ENCODE results near the gene C17orf78.

C17orf78 gene

DNA sequence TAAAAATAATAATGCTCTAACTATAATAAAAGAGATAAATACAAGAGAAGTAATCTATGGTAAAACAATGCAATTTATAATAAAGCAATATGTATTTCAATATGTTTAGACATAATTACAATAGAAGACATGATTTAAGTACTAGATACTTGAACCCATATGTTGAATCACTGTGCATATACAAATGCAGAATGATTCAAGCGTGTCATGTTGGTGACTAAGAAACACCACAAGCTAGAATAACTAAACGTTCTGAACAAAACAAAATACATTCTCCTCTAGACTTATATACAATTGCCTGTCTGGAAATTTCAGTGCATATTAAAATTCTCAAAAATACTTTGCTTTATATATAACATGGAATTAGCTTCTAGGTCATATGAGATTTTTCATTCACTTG lies 42.1 kb downstream of the C17orf78 start:
- no peak overlapping the region for H3K4me3 ChIP-seq (ENCODE audit: low read length)
- H3K79me2 ChIP-seq (ENCODE audit: control insufficient read depth, insufficient read depth, low read length) = no peaks in the 10 kb centered on the region
- H4K5ac ChIP-seq (ENCODE audit: low read length) = no peak overlapping the region
- no peaks in the 10 kb centered on the region for H3K4me1 ChIP-seq (ENCODE audit: control insufficient read depth, low read depth, low read length)
- no peaks in the 10 kb centered on the region for H3K27me3 ChIP-seq (ENCODE audit: insufficient read depth, low read length, poor library complexity)
- DNase-seq = no peak
- no peak overlapping the region for H2AK5ac ChIP-seq (ENCODE audit: low read length)
- no peak overlapping the region for H3K4ac ChIP-seq (ENCODE audit: low read depth, low read length)
- no peak overlapping the region for H3K27ac ChIP-seq (ENCODE audit: low read depth, low read length)
- no peak overlapping the region for H3K4me2 ChIP-seq (ENCODE audit: low read length)
- no peak overlapping the region for H2BK5ac ChIP-seq (ENCODE audit: low read length)
- H2BK15ac ChIP-seq (replicated peaks; ENCODE audit: low read depth) = no peak overlapping the region
- no peaks in the 10 kb centered on the region for H3K36me3 ChIP-seq (ENCODE audit: control insufficient read depth, insufficient read depth, low read length)
- H3K79me1 ChIP-seq (ENCODE audit: low read length) = no peaks in the 10 kb centered on the region
- no CpG with 5 or more reads among the region's 2 CpGs for whole genome bisulfite sequencing (ENCODE audit: extremely low coverage, insufficient coverage, low lambda C conversion rate)
- H2BK120ac ChIP-seq (ENCODE audit: low read depth, low read length) = no peak overlapping the region
- no peak overlapping the region for H3K18ac ChIP-seq (ENCODE audit: low read length)
- H3K9ac ChIP-seq (ENCODE audit: low read length) = no peak overlapping the region
- H3K23ac ChIP-seq (ENCODE audit: low read length) = no peak overlapping the region
- no peak overlapping the region for H4K8ac ChIP-seq (ENCODE audit: low read depth, low read length)
- H3K56ac ChIP-seq (ENCODE audit: low read length) = no peak overlapping the region

DNA sequence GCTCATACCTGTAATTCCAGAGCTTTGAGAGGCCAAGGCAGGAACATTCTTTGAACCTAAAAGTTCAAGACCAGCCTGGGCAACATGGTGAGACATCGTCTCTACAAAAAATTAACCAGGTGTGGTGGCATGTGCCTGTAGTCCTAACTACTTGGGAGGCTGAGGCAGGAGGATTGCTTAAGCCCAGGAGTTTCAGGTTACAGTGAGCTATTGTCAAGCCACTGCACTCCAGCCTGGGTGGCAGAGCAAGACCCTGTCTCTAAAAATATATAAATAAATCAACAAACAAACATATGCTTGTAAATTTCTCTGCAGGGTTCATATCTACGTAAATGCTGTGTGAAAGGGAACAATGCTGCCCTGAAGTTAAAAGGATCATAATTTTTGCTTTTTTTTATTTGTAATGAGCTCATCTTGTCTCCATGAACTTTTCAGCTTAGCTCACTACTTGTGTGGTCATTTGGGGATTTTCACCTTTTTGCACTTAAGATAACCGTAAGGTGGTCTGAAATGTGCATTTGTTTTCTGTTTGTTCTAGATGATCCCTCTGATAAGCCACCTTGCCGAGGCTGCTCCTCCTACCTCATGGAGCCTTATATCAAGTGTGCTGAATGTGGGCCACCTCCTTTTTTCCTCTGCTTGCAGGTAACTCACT lies 47.3 kb downstream of the C17orf78 start:
- Histone ChIP-seq H3K23ac (ENCODE audit: low read length) (no peak overlapping the region), H3K4ac (ENCODE audit: low read depth, low read length) (no peak overlapping the region), H2BK15ac (replicated peaks; ENCODE audit: low read depth) (no peak overlapping the region), H3K79me2 (ENCODE audit: control insufficient read depth, insufficient read depth, low read length) (no peaks in the 10 kb centered on the region), H3K18ac (ENCODE audit: low read length) (no peak overlapping the region), H3K27me3 (ENCODE audit: insufficient read depth, low read length, poor library complexity) (no peaks in the 10 kb centered on the region), H3K36me3 (ENCODE audit: control insufficient read depth, insufficient read depth, low read length) (no peaks in the 10 kb centered on the region), H2BK5ac (ENCODE audit: low read length) (no peak overlapping the region), H3K56ac (ENCODE audit: low read length) (no peak overlapping the region), H4K5ac (ENCODE audit: low read length) (no peak overlapping the region), H3K4me3 (ENCODE audit: low read length) (no peak overlapping the region), H3K4me1 (ENCODE audit: control insufficient read depth, low read depth, low read length) (no peaks in the 10 kb centered on the region), H2BK120ac (ENCODE audit: low read depth, low read length) (no peak overlapping the region), H3K79me1 (ENCODE audit: low read length) (no peaks in the 10 kb centered on the region), H4K8ac (ENCODE audit: low read depth, low read length) (no peak overlapping the region), H3K27ac (ENCODE audit: low read depth, low read length) (no peak overlapping the region), H2AK5ac (ENCODE audit: low read length) (no peak overlapping the region), H3K9ac (ENCODE audit: low read length) (no peak overlapping the region), H3K4me2 (ENCODE audit: low read length) (no peak overlapping the region)
- no CpG with 5 or more reads among the region's 4 CpGs for WGBS (ENCODE audit: extremely low coverage, insufficient coverage, low lambda C conversion rate)
- DNase-seq = peak; percentile 59

DNA sequence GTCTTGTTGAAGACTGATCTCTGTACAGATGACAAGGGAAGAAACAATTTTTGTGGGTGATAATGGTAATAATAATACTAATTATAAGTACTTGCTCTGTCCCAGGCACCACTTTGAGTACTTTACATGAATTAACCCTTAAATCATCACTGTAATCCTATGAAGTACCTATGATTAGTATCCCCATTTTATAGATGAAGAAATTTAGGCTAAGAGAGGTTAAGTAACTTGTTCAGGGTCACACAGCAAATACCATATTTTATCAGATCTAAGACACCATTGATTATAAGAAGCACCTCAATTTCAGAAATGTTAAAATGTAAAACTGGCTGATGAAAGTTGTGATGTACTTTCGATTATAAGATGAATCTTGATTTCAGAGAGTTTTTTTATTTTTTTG lies 49.5 kb downstream of the C17orf78 start:
- Histone ChIP-seq H2BK15ac (replicated peaks; ENCODE audit: low read depth) (no peak overlapping the region), H3K4me1 (ENCODE audit: control insufficient read depth, low read depth, low read length) (no peaks in the 10 kb centered on the region), H3K4ac (ENCODE audit: low read depth, low read length) (no peak overlapping the region), H3K27me3 (ENCODE audit: insufficient read depth, low read length, poor library complexity) (no peaks in the 10 kb centered on the region), H3K4me3 (ENCODE audit: low read length) (no peak overlapping the region), H3K36me3 (ENCODE audit: control insufficient read depth, insufficient read depth, low read length) (peaks cover 2% of the 10 kb centered on the region), H3K4me2 (ENCODE audit: low read length) (no peak overlapping the region), H4K8ac (ENCODE audit: low read depth, low read length) (no peak overlapping the region), H3K56ac (ENCODE audit: low read length) (no peak overlapping the region), H2BK120ac (ENCODE audit: low read depth, low read length) (no peak overlapping the region), H4K5ac (ENCODE audit: low read length) (no peak overlapping the region), H3K79me2 (ENCODE audit: control insufficient read depth, insufficient read depth, low read length) (no peaks in the 10 kb centered on the region), H2AK5ac (ENCODE audit: low read length) (no peak overlapping the region), H3K27ac (ENCODE audit: low read depth, low read length) (no peak overlapping the region), H3K79me1 (ENCODE audit: low read length) (no peaks in the 10 kb centered on the region), H2BK5ac (ENCODE audit: low read length) (no peak overlapping the region), H3K18ac (ENCODE audit: low read length) (no peak overlapping the region), H3K9ac (ENCODE audit: low read length) (no peak overlapping the region), H3K23ac (ENCODE audit: low read length) (no peak overlapping the region)
- no peak for DNase-seq
- WGBS (ENCODE audit: extremely low coverage, insufficient coverage, low lambda C conversion rate) = no CpG with 5 or more reads among the region's 1 CpG

DNA sequence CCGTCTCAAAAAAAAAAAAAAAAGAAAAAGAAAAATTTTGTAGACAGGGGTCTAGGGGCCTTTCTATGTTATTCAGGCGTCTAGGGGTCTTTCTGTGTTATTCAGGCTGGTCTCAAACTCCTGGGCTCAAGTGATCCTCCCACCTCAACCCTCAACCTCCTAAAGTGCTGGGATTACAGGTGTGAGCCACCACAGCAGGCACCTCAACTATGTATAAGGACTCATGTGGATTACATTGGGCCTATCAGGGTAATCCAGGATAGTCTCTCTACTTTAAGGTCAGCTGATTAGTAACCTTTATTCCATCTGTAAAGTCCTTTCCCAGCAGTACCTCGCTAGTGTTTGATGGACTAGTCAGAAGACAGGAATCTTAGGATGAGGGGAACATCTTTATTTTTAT lies 53.3 kb downstream of the C17orf78 start:
- Histone ChIP-seq H3K4me2 (ENCODE audit: low read length) (no peak overlapping the region), H2BK15ac (replicated peaks; ENCODE audit: low read depth) (no peak overlapping the region), H3K4me1 (ENCODE audit: control insufficient read depth, low read depth, low read length) (no peaks in the 10 kb centered on the region), H3K4ac (ENCODE audit: low read depth, low read length) (no peak overlapping the region), H3K4me3 (ENCODE audit: low read length) (no peak overlapping the region), H3K79me1 (ENCODE audit: low read length) (no peaks in the 10 kb centered on the region), H3K79me2 (ENCODE audit: control insufficient read depth, insufficient read depth, low read length) (no peaks in the 10 kb centered on the region), H2AK5ac (ENCODE audit: low read length) (no peak overlapping the region), H2BK5ac (ENCODE audit: low read length) (no peak overlapping the region), H4K5ac (ENCODE audit: low read length) (no peak overlapping the region), H3K27ac (ENCODE audit: low read depth, low read length) (no peak overlapping the region), H3K36me3 (ENCODE audit: control insufficient read depth, insufficient read depth, low read length) (peaks cover 2% of the 10 kb centered on the region), H3K23ac (ENCODE audit: low read length) (no peak overlapping the region), H3K27me3 (ENCODE audit: insufficient read depth, low read length, poor library complexity) (no peaks in the 10 kb centered on the region), H4K8ac (ENCODE audit: low read depth, low read length) (no peak overlapping the region), H2BK120ac (ENCODE audit: low read depth, low read length) (no peak overlapping the region), H3K56ac (ENCODE audit: low read length) (no peak overlapping the region), H3K9ac (ENCODE audit: low read length) (no peak overlapping the region), H3K18ac (ENCODE audit: low read length) (no peak overlapping the region)
- WGBS (ENCODE audit: extremely low coverage, insufficient coverage, low lambda C conversion rate) = no CpG with 5 or more reads among the region's 3 CpGs
- peak; percentile 61 for DNase-seq

DNA sequence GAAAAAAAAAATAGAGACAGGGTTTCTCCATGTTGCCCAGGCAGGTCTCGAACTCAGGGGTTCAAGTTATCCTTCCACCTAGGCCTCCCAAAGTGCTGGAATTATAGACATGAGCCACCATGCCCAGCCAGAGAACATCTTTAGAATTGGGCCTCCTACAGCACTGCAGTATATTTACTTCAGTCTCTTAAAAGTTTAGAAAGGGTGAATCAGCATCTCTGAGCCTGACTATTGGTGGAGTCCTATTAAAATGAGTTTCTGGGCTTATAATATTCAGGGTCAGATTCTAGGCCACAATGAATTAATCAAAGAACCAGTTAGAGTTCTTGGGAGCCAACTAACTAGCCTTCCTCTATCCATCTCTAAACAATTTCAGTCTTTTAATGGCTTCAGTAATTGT lies 53.7 kb downstream of the C17orf78 start:
- Histone ChIP-seq H3K56ac (ENCODE audit: low read length) (no peak overlapping the region), H3K4ac (ENCODE audit: low read depth, low read length) (no peak overlapping the region), H3K18ac (ENCODE audit: low read length) (no peak overlapping the region), H3K27me3 (ENCODE audit: insufficient read depth, low read length, poor library complexity) (no peaks in the 10 kb centered on the region), H2BK120ac (ENCODE audit: low read depth, low read length) (no peak overlapping the region), H3K79me2 (ENCODE audit: control insufficient read depth, insufficient read depth, low read length) (no peaks in the 10 kb centered on the region), H4K5ac (ENCODE audit: low read length) (no peak overlapping the region), H2BK5ac (ENCODE audit: low read length) (no peak overlapping the region), H3K9ac (ENCODE audit: low read length) (no peak overlapping the region), H3K23ac (ENCODE audit: low read length) (no peak overlapping the region), H2AK5ac (ENCODE audit: low read length) (no peak overlapping the region), H3K4me2 (ENCODE audit: low read length) (no peak overlapping the region), H3K36me3 (ENCODE audit: control insufficient read depth, insufficient read depth, low read length) (peaks cover 2% of the 10 kb centered on the region), H4K8ac (ENCODE audit: low read depth, low read length) (no peak overlapping the region), H3K4me3 (ENCODE audit: low read length) (no peak overlapping the region), H3K27ac (ENCODE audit: low read depth, low read length) (no peak overlapping the region), H2BK15ac (replicated peaks; ENCODE audit: low read depth) (no peak overlapping the region), H3K79me1 (ENCODE audit: low read length) (no peaks in the 10 kb centered on the region), H3K4me1 (ENCODE audit: control insufficient read depth, low read depth, low read length) (no peaks in the 10 kb centered on the region)
- WGBS (ENCODE audit: extremely low coverage, insufficient coverage, low lambda C conversion rate) = no CpG with 5 or more reads among the region's 1 CpG
- DNase-seq = no peak

DNA sequence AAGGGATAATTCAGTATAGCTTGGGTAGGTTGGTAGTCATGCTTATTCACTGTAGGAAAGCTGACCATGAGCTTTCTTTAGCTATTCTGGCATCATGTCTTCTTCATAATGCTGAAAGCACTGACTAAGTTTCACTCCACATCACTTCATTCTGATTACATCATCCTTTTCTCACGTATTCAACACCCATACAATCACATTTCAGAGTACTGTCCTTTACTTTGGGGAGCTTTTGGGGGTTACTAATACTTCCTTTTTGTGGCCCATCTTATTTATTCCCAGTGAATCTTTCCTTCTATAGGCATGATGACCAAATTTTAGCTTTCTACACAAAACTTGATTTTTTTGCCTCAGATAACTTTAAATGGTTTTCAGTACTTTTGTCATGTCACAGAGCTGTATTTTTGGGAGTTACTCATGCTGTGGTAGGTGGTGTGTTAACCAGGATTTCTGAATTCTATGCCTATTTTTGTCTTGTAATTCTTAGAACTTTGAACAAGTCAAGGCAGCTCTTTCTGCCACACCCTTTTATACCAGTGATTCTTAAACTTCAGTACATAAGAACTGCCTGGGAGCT lies 54.4 kb downstream of the C17orf78 start:
- H3K36me3 ChIP-seq (ENCODE audit: control insufficient read depth, insufficient read depth, low read length) = peaks cover 2% of the 10 kb centered on the region
- H3K4me2 ChIP-seq (ENCODE audit: low read length) = no peak overlapping the region
- no peak overlapping the region for H3K9ac ChIP-seq (ENCODE audit: low read length)
- H3K27me3 ChIP-seq (ENCODE audit: insufficient read depth, low read length, poor library complexity) = no peaks in the 10 kb centered on the region
- no peak overlapping the region for H3K4ac ChIP-seq (ENCODE audit: low read depth, low read length)
- H3K4me1 ChIP-seq (ENCODE audit: control insufficient read depth, low read depth, low read length) = no peaks in the 10 kb centered on the region
- H3K18ac ChIP-seq (ENCODE audit: low read length) = no peak overlapping the region
- H3K23ac ChIP-seq (ENCODE audit: low read length) = no peak overlapping the region
- H2BK120ac ChIP-seq (ENCODE audit: low read depth, low read length) = no peak overlapping the region
- no peak overlapping the region for H3K4me3 ChIP-seq (ENCODE audit: low read length)
- H2AK5ac ChIP-seq (ENCODE audit: low read length) = no peak overlapping the region
- no peak overlapping the region for H4K5ac ChIP-seq (ENCODE audit: low read length)
- no peak overlapping the region for H4K8ac ChIP-seq (ENCODE audit: low read depth, low read length)
- no peaks in the 10 kb centered on the region for H3K79me1 ChIP-seq (ENCODE audit: low read length)
- no peaks in the 10 kb centered on the region for H3K79me2 ChIP-seq (ENCODE audit: control insufficient read depth, insufficient read depth, low read length)
- DNase-seq = peak; percentile 35
- no peak overlapping the region for H3K27ac ChIP-seq (ENCODE audit: low read depth, low read length)
- H2BK15ac ChIP-seq (replicated peaks; ENCODE audit: low read depth) = no peak overlapping the region
- H2BK5ac ChIP-seq (ENCODE audit: low read length) = no peak overlapping the region
- H3K56ac ChIP-seq (ENCODE audit: low read length) = no peak overlapping the region
- WGBS (ENCODE audit: extremely low coverage, insufficient coverage, low lambda C conversion rate) = 100% methylated on average over 1 of the region's 1 CpG

Data from mesendoderm (in vitro differentiated cells).